H9 (cell line): Measurements from ENCODE around the gene PSMB5. TPM values are rescaled to one million over a fixed set of nuclear protein-coding genes. Genes with fewer than 3 reads are reported as not detected.

Source experiments
- DNase-seq: peaks from one replicate; pipeline ENCODE4 v3.0.0-alpha.2; 2017
- H2AFZ ChIP-seq: one replicate; pipeline ENCODE4 v1.6.1; 2013; ENCODE audit warnings: mild to moderate bottlenecking, low read length, control low read depth, moderate library complexity
- H2AK5ac ChIP-seq: 2 replicates; pipeline ENCODE4 v1.6.1; 2013; ENCODE audit warnings: low read length, control low read depth, mixed read lengths; ENCODE audit not compliant: insufficient read length
- H2BK120ac ChIP-seq: one replicate; pipeline ENCODE4 v1.6.1; 2013; ENCODE audit warnings: low read depth, mild to moderate bottlenecking, low read length, control low read depth, inconsistent platforms; ENCODE audit not compliant: poor library complexity, severe bottlenecking
- H2BK12ac ChIP-seq: 2 replicates; pipeline ENCODE4 v1.6.1; 2013; ENCODE audit warnings: low read length, control low read depth, mixed read lengths, low read depth; ENCODE audit not compliant: insufficient read length
- H2BK15ac ChIP-seq: 2 replicates; pipeline ENCODE4 v1.6.1; 2013; ENCODE audit warnings: low read depth, low read length, control low read depth
- H2BK20ac ChIP-seq: one replicate; pipeline ENCODE4 v1.6.1; 2013; ENCODE audit warnings: low read depth, mild to moderate bottlenecking, low read length, control low read depth, inconsistent platforms; ENCODE audit not compliant: poor library complexity, severe bottlenecking
- H2BK5ac ChIP-seq: 2 replicates; pipeline ENCODE4 v1.6.1; 2013; ENCODE audit warnings: low read length, control low read depth, mixed read lengths; ENCODE audit not compliant: insufficient read length
- H3K14ac ChIP-seq: 2 replicates; pipeline ENCODE4 v1.6.1; 2013; ENCODE audit warnings: low read length, control low read depth; ENCODE audit not compliant: insufficient read depth
- H3K18ac ChIP-seq: 2 replicates; pipeline ENCODE4 v1.6.1; 2013; ENCODE audit warnings: low read depth, mild to moderate bottlenecking, mixed read lengths, low read length, control low read depth; ENCODE audit not compliant: insufficient read length
- H3K23ac ChIP-seq: 2 replicates; pipeline ENCODE4 v1.6.1; 2013; ENCODE audit warnings: low read length, control low read depth, mixed read lengths, low read depth; ENCODE audit not compliant: insufficient read length
- H3K23me2 ChIP-seq: 2 replicates; pipeline ENCODE4 v1.6.1; 2013; ENCODE audit warnings: low read depth, mild to moderate bottlenecking, mixed read lengths, low read length, control low read depth; ENCODE audit not compliant: insufficient read length, poor library complexity, severe bottlenecking
- H3K27ac ChIP-seq: 2 replicates; pipeline ENCODE4 v1.5.1; 2013; ENCODE audit warnings: low read length, control low read depth, mixed read lengths, low read depth; ENCODE audit not compliant: insufficient read length
- H3K27me3 ChIP-seq: 2 replicates; pipeline ENCODE4 v1.6.1; 2013; ENCODE audit warnings: low read length, control low read depth, inconsistent platforms; ENCODE audit not compliant: insufficient read depth
- H3K4ac ChIP-seq: 2 replicates; pipeline ENCODE4 v1.6.1; 2013; ENCODE audit warnings: low read depth, mild to moderate bottlenecking, control low read depth, inconsistent platforms, low read length, moderate library complexity
- H3K4me1 ChIP-seq: 2 replicates; pipeline ENCODE4 v1.6.1; 2013; ENCODE audit warnings: low read length, control low read depth, inconsistent platforms; ENCODE audit not compliant: insufficient read depth
- H3K4me2 ChIP-seq: 2 replicates; pipeline ENCODE4 v1.6.1; 2013; ENCODE audit warnings: low read length, control low read depth, mixed read lengths; ENCODE audit not compliant: insufficient read length, insufficient read depth
- H3K56ac ChIP-seq: 2 replicates; pipeline ENCODE4 v1.6.1; 2013; ENCODE audit warnings: low read depth, mild to moderate bottlenecking, mixed read lengths, low read length, control low read depth; ENCODE audit not compliant: insufficient read length
- H3K79me1 ChIP-seq: 2 replicates; pipeline ENCODE4 v1.6.1; 2013; ENCODE audit warnings: low read depth, mild to moderate bottlenecking, moderate library complexity, low read length, control low read depth, inconsistent platforms; ENCODE audit not compliant: insufficient read depth, poor library complexity, severe bottlenecking
- H3K79me2 ChIP-seq: 2 replicates; pipeline ENCODE4 v1.6.1; 2013; ENCODE audit warnings: low read length, control low read depth, inconsistent platforms; ENCODE audit not compliant: insufficient read depth
- H3K9ac ChIP-seq: 2 replicates; pipeline ENCODE4 v1.6.1; 2013; ENCODE audit warnings: low read length, control low read depth, mixed read lengths; ENCODE audit not compliant: insufficient read length; ENCODE audit errors: extremely low read depth
- H3K9me3 ChIP-seq: one replicate; pipeline ENCODE4 v1.6.1; 2013; ENCODE audit warnings: low read depth, low read length, inconsistent platforms; ENCODE audit not compliant: control insufficient read depth
- H3T11ph ChIP-seq: one replicate; pipeline ENCODE4 v1.6.1; 2013; ENCODE audit warnings: mild to moderate bottlenecking, low read length, control low read depth, inconsistent platforms
- H4K20me1 ChIP-seq: one replicate; pipeline ENCODE4 v1.6.1; 2013; ENCODE audit not compliant: control insufficient read depth, insufficient read length, insufficient read depth
- H4K5ac ChIP-seq: 2 replicates; pipeline ENCODE4 v1.6.1; 2013; ENCODE audit warnings: low read depth, mild to moderate bottlenecking, mixed read lengths, low read length, control low read depth; ENCODE audit not compliant: insufficient read length
- H4K8ac ChIP-seq: replicated peaks from 2 replicates; pipeline ENCODE4 v1.6.1; 2013; ENCODE audit warnings: low read length, control low read depth, mixed read lengths, low read depth; ENCODE audit not compliant: insufficient read length
- H4K91ac ChIP-seq: 2 replicates; pipeline ENCODE4 v1.6.1; 2013; ENCODE audit warnings: low read depth, mild to moderate bottlenecking, moderate library complexity, mixed read lengths, low read length, control low read depth; ENCODE audit not compliant: insufficient read length
- H3K27ac Mint-ChIP-seq, 3 experiments: 2 replicates in 2 of 3; 3 replicates in 1 of 3; pipeline ENCODE4 v1.8.0; 2020 to 2021; ENCODE audit warnings: mixed read lengths in 3 of 3, mild to moderate bottlenecking in 1 of 3, moderate library complexity in 1 of 3
- H3K27me3 Mint-ChIP-seq: 2 replicates; pipeline ENCODE4 v1.8.0; 2021; ENCODE audit warnings: low read depth, mild to moderate bottlenecking, moderate library complexity, mixed read lengths
- H3K36me3 Mint-ChIP-seq, 3 experiments: 2 replicates in 2 of 3; 3 replicates in 1 of 3; pipeline ENCODE4 v1.8.0; 2020 to 2021; ENCODE audit warnings: low read depth in 3 of 3, mixed read lengths in 3 of 3; ENCODE audit not compliant: insufficient read depth in 1 of 3
- H3K4me1 Mint-ChIP-seq, 2 experiments: 2 replicates each; pipeline ENCODE4 v1.8.0; 2020; ENCODE audit warnings: mixed read lengths in 2 of 2
- H3K4me3 Mint-ChIP-seq, 2 experiments: 2 replicates in 1 of 2; 3 replicates in 1 of 2; pipeline ENCODE4 v1.8.0; 2020 to 2021; ENCODE audit warnings: mild to moderate bottlenecking in 2 of 2, mixed read lengths in 2 of 2, moderate library complexity in 1 of 2
- H3K9me3 Mint-ChIP-seq, 2 experiments: 2 replicates in 1 of 2; 3 replicates in 1 of 2; pipeline ENCODE4 v1.8.0; 2020; ENCODE audit warnings: mild to moderate bottlenecking in 2 of 2, mixed read lengths in 2 of 2, moderate library complexity in 1 of 2
- CTCF ChIP-seq: fragments of 200-600 bp; sonication (generic); conservative IDR thresholded peaks from 3 replicates; pipeline ENCODE4 v1.8.0; 2021; ENCODE audit warnings: antibody characterized with exemption, mild to moderate bottlenecking
- WGBS: extraction: QIAGEN DNeasy Blood & Tissue Kit; methylation state at CpG from one replicate; pipeline ENCODE4 v1.1.7; 2013; ENCODE audit warnings: missing lambda C conversion rate, low lambda C conversion rate, mixed read lengths; ENCODE audit not compliant: insufficient read length; ENCODE audit errors: extremely low coverage; 5-methylcytosine and 5-hydroxymethylcytosine counted together
- total RNA-seq: library from RNA; stranded (reverse); gene quantifications from 2 replicates; pipeline ENCODE4 v1.2.1, GENCODE V29; 2021

Gene PSMB5
- total RNA-seq, 1 experiment from 2014 or later, result 252 TPM

DNA sequence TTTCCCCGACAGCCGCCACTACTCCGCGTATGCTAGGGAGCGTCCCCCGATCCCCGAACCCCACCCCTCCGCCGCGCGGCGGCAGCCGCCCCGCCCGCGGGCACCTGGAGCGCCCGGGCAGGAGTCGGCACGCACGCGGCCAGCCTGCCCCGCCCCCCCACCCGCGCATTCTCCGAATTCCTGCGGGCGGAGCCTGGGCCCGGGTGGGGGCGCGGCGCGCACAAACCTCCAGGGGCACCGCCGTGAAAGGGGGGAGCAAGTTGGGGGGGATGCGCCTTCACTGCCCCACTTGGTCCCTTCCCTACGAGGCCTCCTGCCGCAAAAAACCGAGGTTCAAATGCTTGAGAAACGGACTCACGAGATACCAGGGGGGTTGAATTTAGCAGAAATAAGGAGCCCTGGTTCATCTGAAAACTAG, 54.0 kb downstream of the PSMB5 start:
- H3K18ac ChIP-seq, result peak overlapping the region; percentile 83
- H2AK5ac ChIP-seq, result no peak overlapping the region
- H3K27me3 Mint-ChIP-seq, result no peaks in the 10 kb centered on the region; the same call in 1 of the 2 replicates
- H3K36me3 Mint-ChIP-seq, result peaks cover 15 to 56% (median 48%) of the 10 kb centered on the region in 3 experiments; a peak in 6 of 7 replicates
- peaks cover 17% of the 10 kb centered on the region for H3K23me2 ChIP-seq
- H2BK20ac ChIP-seq, result no peak overlapping the region
- H2BK5ac ChIP-seq, result no peak overlapping the region
- H4K20me1 ChIP-seq, result peaks cover 3% of the 10 kb centered on the region
- H3K4ac ChIP-seq, result no peak overlapping the region
- peaks cover 20% of the 10 kb centered on the region for H3K4me1 ChIP-seq
- no peak overlapping the region for H2BK12ac ChIP-seq
- H3K79me1 ChIP-seq, result no peaks in the 10 kb centered on the region
- no peak overlapping the region for H4K8ac ChIP-seq
- H3K56ac ChIP-seq, result no peak overlapping the region
- H3K4me1 Mint-ChIP-seq, result peaks cover 42% of the 10 kb centered on the region in 2 experiments
- peak overlapping the region in 1 of 3 experiments; percentile 35; a peak in 1 of 7 replicates for H3K27ac Mint-ChIP-seq
- no CpG with 5 or more reads among the region's 41 CpGs for WGBS
- no peaks in the 10 kb centered on the region for H3K27me3 ChIP-seq
- no peak overlapping the region for H2AFZ ChIP-seq
- peak overlapping the region; percentile 76; a peak in 4 of 5 replicates for H3K4me3 Mint-ChIP-seq
- H2BK120ac ChIP-seq, result no peak overlapping the region
- peak overlapping the region; percentile 96 for H3K4me2 ChIP-seq
- no peak overlapping the region for H3T11ph ChIP-seq
- no peaks in the 10 kb centered on the region for H3K9me3 ChIP-seq
- no peak overlapping the region for H4K5ac ChIP-seq
- no peak overlapping the region for H2BK15ac ChIP-seq
- H3K9ac ChIP-seq, result peak overlapping the region; percentile 69
- H3K9me3 Mint-ChIP-seq, result peaks cover 0 to 12% of the 10 kb centered on the region in 2 experiments; a peak in 2 of 5 replicates
- peak overlapping the region; percentile 84 for H3K14ac ChIP-seq
- DNase-seq, result peak; percentile 60
- no peak overlapping the region for H3K27ac ChIP-seq
- H3K23ac ChIP-seq, result no peak overlapping the region
- no peak for TF ChIP-seq CTCF
- H3K79me2 ChIP-seq, result 0 out of 2 replicates have a peak, but pooled peaks cover 2% of the 10 kb centered on the region
- peak overlapping the region; percentile 78 for H4K91ac ChIP-seq
